ENCODE results near the gene RRP1. TPM values are rescaled to one million over a fixed set of nuclear protein-coding genes. Genes with fewer than 3 reads are reported as not detected.

Gene RRP1
- total RNA-seq, 1 experiment from 2014 or later = 76.7 TPM

DNA sequence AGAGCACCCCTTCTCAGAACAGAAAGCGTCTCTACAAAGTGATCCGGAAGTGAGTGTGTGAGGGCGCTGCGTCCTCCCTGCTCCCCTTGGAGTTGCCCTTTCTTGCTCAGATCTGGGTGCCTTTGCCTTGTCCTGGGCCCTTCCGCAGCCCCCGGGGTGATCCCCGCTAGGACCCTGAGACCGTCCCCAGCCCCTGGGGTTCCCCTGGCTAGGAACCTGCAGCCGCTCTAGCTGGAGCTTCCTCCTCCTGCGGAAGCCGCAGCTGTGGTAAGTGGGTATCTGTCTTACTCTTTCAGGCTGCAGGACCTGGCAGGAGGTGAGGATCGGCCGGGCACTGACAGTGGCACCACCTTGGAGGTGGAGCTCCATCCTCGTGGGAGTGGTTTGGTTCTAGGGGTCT lies 11.2 kb downstream of the RRP1 start:
- H3K4me2 ChIP-seq (ENCODE audit: insufficient read depth, insufficient read length, low read length) = no peak overlapping the region
- H3K14ac ChIP-seq (ENCODE audit: insufficient read depth, low read length) = no peak overlapping the region
- no peaks in the 10 kb centered on the region for H4K20me1 ChIP-seq (ENCODE audit: control insufficient read depth, insufficient read depth, insufficient read length)
- no peaks in the 10 kb centered on the region for H3K4me1 ChIP-seq (ENCODE audit: insufficient read depth, low read length)
- Mint-ChIP-seq H3K4me1 (no peaks in the 10 kb centered on the region), H3K9me3 (no peaks in the 10 kb centered on the region), H3K4me3 (no peak overlapping the region), H3K36me3 (ENCODE audit: insufficient read depth in 1 of 3, low read depth in 3 of 3) (peaks cover 66 to 87% (median 84%) of the 10 kb centered on the region in 3 experiments), H3K27ac (peak overlapping the region in 1 of 3 experiments; percentile 84; a peak in 2 of 7 replicates), H3K27me3 (ENCODE audit: low read depth) (no peaks in the 10 kb centered on the region)
- no peak overlapping the region for H4K8ac ChIP-seq (replicated peaks; ENCODE audit: insufficient read length, low read depth, low read length)
- H3K9ac ChIP-seq (ENCODE audit: extremely low read depth, insufficient read length, low read length) = no peak overlapping the region
- H4K91ac ChIP-seq (ENCODE audit: insufficient read length, low read depth, low read length) = no peak overlapping the region
- H3K56ac ChIP-seq (ENCODE audit: insufficient read length, low read depth, low read length) = no peak overlapping the region
- TF ChIP-seq, protein P1, sequence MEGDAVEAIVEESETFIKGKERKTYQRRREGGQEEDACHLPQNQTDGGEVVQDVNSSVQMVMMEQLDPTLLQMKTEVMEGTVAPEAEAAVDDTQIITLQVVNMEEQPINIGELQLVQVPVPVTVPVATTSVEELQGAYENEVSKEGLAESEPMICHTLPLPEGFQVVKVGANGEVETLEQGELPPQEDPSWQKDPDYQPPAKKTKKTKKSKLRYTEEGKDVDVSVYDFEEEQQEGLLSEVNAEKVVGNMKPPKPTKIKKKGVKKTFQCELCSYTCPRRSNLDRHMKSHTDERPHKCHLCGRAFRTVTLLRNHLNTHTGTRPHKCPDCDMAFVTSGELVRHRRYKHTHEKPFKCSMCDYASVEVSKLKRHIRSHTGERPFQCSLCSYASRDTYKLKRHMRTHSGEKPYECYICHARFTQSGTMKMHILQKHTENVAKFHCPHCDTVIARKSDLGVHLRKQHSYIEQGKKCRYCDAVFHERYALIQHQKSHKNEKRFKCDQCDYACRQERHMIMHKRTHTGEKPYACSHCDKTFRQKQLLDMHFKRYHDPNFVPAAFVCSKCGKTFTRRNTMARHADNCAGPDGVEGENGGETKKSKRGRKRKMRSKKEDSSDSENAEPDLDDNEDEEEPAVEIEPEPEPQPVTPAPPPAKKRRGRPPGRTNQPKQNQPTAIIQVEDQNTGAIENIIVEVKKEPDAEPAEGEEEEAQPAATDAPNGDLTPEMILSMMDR (conservative IDR thresholded peaks at IDR 0.05) = no peak
- no peak overlapping the region for H2BK12ac ChIP-seq (ENCODE audit: insufficient read length, low read depth, low read length)
- no peak for DNase-seq
- H3T11ph ChIP-seq (ENCODE audit: low read length) = no peak overlapping the region
- H3K9me3 ChIP-seq (ENCODE audit: control insufficient read depth, low read depth, low read length) = no peaks in the 10 kb centered on the region
- WGBS (ENCODE audit: extremely low coverage, insufficient read length, low lambda C conversion rate) = no CpG with 5 or more reads among the region's 14 CpGs
- H2BK15ac ChIP-seq (ENCODE audit: low read depth, low read length) = no peak overlapping the region
- H3K79me1 ChIP-seq (ENCODE audit: insufficient read depth, low read depth, low read length, poor library complexity, severe bottlenecking) = no peaks in the 10 kb centered on the region
- H3K27ac ChIP-seq (ENCODE audit: insufficient read length, low read depth, low read length) = no peak overlapping the region
- no peak overlapping the region for H3K23ac ChIP-seq (ENCODE audit: insufficient read length, low read depth, low read length)
- no peaks in the 10 kb centered on the region for H3K23me2 ChIP-seq (ENCODE audit: insufficient read length, low read depth, low read length, poor library complexity, severe bottlenecking)
- no peaks in the 10 kb centered on the region for H3K79me2 ChIP-seq (ENCODE audit: insufficient read depth, low read length)
- no peak overlapping the region for H2AK5ac ChIP-seq (ENCODE audit: insufficient read length, low read length)
- H2AFZ ChIP-seq (ENCODE audit: low read length) = no peak overlapping the region
- no peak overlapping the region for H3K4ac ChIP-seq (ENCODE audit: low read depth, low read length)
- H3K18ac ChIP-seq (ENCODE audit: insufficient read length, low read depth, low read length) = no peak overlapping the region
- no peak overlapping the region for H2BK5ac ChIP-seq (ENCODE audit: insufficient read length, low read length)
- H2BK20ac ChIP-seq (ENCODE audit: low read depth, low read length, poor library complexity, severe bottlenecking) = no peak overlapping the region
- no peak overlapping the region for H2BK120ac ChIP-seq (ENCODE audit: low read depth, low read length, poor library complexity, severe bottlenecking)
- no peak overlapping the region for H4K5ac ChIP-seq (ENCODE audit: insufficient read length, low read depth, low read length)
- no peaks in the 10 kb centered on the region for H3K27me3 ChIP-seq (ENCODE audit: insufficient read depth, low read length)

Data from H9 (cell line).